Uterus (tissue), 2 donors: ENCODE data around the gene ZNF699.

ENCODE experiments used
- CTCF ChIP-seq, 4 experiments: fragments of 200-600 bp in 2 of 4; fragments of 450-650 bp in 2 of 4; sonication (generic) in 2 of 4; IDR thresholded peaks; one replicate each; pipeline ENCODE4 v1.5.1; 2016 to 2019; ENCODE audit warnings: antibody characterized with exemption in 4 of 4, mild to moderate bottlenecking in 2 of 4, moderate library complexity in 1 of 4
- POLR2A ChIP-seq, 2 donors: fragments of 450-650 bp; IDR thresholded peaks; one replicate each; pipeline ENCODE4 v1.6.1; 2016; ENCODE audit warnings: antibody characterized with exemption in 2 of 2, mild to moderate bottlenecking in 1 of 2, moderate library complexity in 1 of 2

DNA sequence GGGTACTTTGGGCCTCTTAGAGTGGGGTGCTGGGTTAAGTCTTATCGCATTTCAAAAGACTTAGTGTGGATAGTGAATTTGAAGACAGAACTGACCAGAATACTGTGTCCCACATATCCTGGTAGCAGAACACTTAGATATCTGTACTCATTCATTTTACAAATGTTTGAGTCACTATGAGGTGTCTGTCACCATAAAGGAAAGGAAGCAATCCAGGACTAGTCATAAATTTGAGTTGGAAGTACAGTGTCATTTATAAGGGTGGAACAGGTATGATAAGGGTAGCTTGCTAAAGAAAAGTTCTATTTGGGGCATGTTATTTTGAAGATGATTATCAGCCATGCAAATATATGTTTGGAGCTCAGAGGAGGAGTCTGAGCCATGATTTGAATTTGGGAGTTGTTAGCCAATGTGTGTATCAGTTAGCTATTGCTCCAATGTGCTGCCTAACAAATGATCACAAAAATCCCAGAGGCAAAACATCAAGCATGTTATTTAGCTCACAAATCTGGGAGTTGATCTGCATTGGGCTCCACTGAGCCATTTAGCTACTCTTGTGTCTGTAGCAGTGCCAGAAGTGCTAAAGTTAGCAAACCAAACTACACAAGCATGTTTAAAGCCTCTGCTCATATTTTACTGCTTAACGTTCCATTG, 20.3 kb downstream of the ZNF699 start:
- no peak for TF ChIP-seq POLR2A (IDR thresholded peaks at IDR 0.05)
- no peak for TF ChIP-seq CTCF (IDR thresholded peaks at IDR 0.05)
